ENCODE results near the gene SPATA31E1.
"Not testable (repeated sequence)": the region's sequence is repeated elsewhere in the genome, so short reads cannot be mapped to it uniquely, and the experiment has no call there.

Gene SPATA31E1

GRCh38 chr9:87882627-87883026 is at the start of gene SPATA31E1:
Gene SPATA31E1, plus strand, starts transcription at chr9:87882877. Its CDS starts 15 bp downstream, at chr9:87882892.
- no peaks in the 10 kb centered on the region; a peak in 1 of 22 replicates for H4K20me1 ChIP-seq
- peaks cover 0 to 10% (median 0%) of the 10 kb centered on the region in 11 experiments; a peak in 2 of 22 replicates for H3K9me3 ChIP-seq (replicated peaks in 1 of 11)
- peaks cover 16 to 50% (median 20%) of the 10 kb centered on the region in 10 experiments for H3K4me1 ChIP-seq
- H3K27ac ChIP-seq, result peak within 1 kb of the TSS in 3 of 11 experiments; percentile 11 to 52 (median 34); a peak in 5 of 22 replicates
- H3K36me3 ChIP-seq, result no peaks in the 10 kb centered on the region
- H3K4me3 ChIP-seq, result no peak within 1 kb of the TSS
- TF ChIP-seq Cebpa-rat (IDR thresholded peaks at IDR 0.05), result no peak
- H3K9ac ChIP-seq, result peak within 1 kb of the TSS in 1 of 11 experiments; percentile 4; a peak in 1 of 22 replicates
- no peaks in the 10 kb centered on the region for H3K27me3 ChIP-seq
- H3K4me2 ChIP-seq, result peak within 1 kb of the TSS; percentile 17 to 71 (median 64); a peak in 20 of 22 replicates

DNA sequence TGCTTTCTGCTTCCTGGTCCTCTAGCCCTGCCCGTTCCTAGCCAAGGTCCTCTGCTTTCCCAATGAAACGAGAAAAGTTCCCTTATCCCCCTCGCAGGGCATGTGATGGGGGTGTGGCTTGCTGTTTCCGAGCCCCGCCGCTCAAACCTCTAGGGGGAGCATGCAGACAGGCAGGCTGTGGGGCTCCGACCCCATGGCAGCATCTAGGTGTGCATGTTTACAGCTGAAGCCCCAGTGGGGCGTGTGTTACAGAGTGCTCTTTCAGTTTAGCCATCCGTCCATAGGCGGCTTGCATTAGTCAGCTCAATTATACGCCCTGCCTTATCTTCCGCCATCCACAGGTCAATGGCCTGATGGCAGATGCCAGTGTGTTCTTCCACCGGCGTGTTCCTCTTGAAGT is 48.3 kb upstream of the SPATA31E1 start:
- Histone ChIP-seq H3K4me2 (no peak overlapping the region), H3K9ac (no peak overlapping the region), H3K27me3 (peaks cover 0 to 41% (median 0%) of the 10 kb centered on the region in 11 experiments; a peak in 6 of 22 replicates), H3K4me1 (peaks cover 0 to 7% (median 0%) of the 10 kb centered on the region in 10 experiments; a peak in 3 of 20 replicates), H3K36me3 (no peaks in the 10 kb centered on the region), H3K4me3 (no peak overlapping the region), H4K20me1 (no peaks in the 10 kb centered on the region), H3K9me3 (replicated peaks in 1 of 11) (peaks cover 0 to 33% (median 8%) of the 10 kb centered on the region in 11 experiments; a peak in 14 of 22 replicates), H3K27ac (no peak overlapping the region)
- TF ChIP-seq Cebpa-rat (IDR thresholded peaks at IDR 0.05), result no peak

DNA sequence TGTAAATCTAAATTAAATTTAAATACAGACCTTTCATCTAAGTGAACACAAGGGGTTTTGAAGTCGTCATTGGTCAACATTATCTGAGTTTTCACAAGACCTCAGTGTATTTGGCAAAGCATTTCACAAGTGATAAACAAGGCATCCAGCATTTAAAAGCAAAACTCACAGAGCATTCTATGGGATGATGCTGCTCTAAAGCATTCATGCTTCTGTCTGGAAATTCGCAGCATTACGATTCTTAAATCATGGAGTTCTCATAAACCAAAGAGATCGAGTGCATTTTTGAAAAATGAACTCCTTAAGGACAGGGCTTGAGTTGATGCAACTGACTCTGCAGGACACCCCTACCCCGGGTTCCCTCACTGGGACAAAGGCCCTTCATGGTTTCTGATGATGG is 46.1 kb upstream of the SPATA31E1 start:
- Histone ChIP-seq H3K4me2 (no peak overlapping the region), H4K20me1 (no peaks in the 10 kb centered on the region), H3K4me1 (peaks cover 0 to 18% (median 5%) of the 10 kb centered on the region in 10 experiments; a peak in 10 of 20 replicates), H3K4me3 (no peak overlapping the region), H3K9ac (no peak overlapping the region), H3K36me3 (no peaks in the 10 kb centered on the region), H3K27me3 (peaks cover 0 to 41% (median 0%) of the 10 kb centered on the region in 11 experiments; a peak in 6 of 22 replicates), H3K27ac (no peak overlapping the region), H3K9me3 (replicated peaks in 1 of 11) (peaks cover 0 to 39% (median 14%) of the 10 kb centered on the region in 11 experiments; a peak in 18 of 22 replicates)
- no peak for TF ChIP-seq Cebpa-rat (IDR thresholded peaks at IDR 0.05)

- H3K4me3 ChIP-seq, result no peak overlapping the region
- H3K9me3 ChIP-seq (replicated peaks in 1 of 11), result peaks cover 0 to 41% (median 16%) of the 10 kb centered on the region in 11 experiments; a peak in 18 of 22 replicates
- no peak overlapping the region for H3K4me2 ChIP-seq
- no peak for TF ChIP-seq Cebpa-rat (IDR thresholded peaks at IDR 0.05)
- peaks cover 0 to 18% (median 5%) of the 10 kb centered on the region in 10 experiments; a peak in 10 of 20 replicates for H3K4me1 ChIP-seq
- H3K27me3 ChIP-seq, result peaks cover 0 to 41% (median 0%) of the 10 kb centered on the region in 11 experiments; a peak in 6 of 22 replicates
- H3K27ac ChIP-seq, result no peak overlapping the region
- no peaks in the 10 kb centered on the region for H4K20me1 ChIP-seq
- H3K36me3 ChIP-seq, result no peaks in the 10 kb centered on the region
- H3K9ac ChIP-seq, result no peak overlapping the region
Observed at GRCh38 chr9:87836951-87837705, 45.5 kb upstream of the SPATA31E1 start.

- TF ChIP-seq Cebpa-rat (IDR thresholded peaks at IDR 0.05), result no peak
- Histone ChIP-seq H3K36me3 (no peaks in the 10 kb centered on the region), H4K20me1 (no peaks in the 10 kb centered on the region), H3K4me2 (peak overlapping the region in 3 of 11 experiments; percentile 33 to 50 (median 46); a peak in 4 of 22 replicates), H3K9ac (no peak overlapping the region), H3K4me3 (0 out of 20 replicates have a peak overlapping the region, but pooled peaks of 1 of the 10 experiments have one; percentile 7), H3K9me3 (replicated peaks in 1 of 11) (peaks cover 0 to 62% (median 30%) of the 10 kb centered on the region in 11 experiments; a peak in 19 of 22 replicates), H3K27me3 (peaks cover 0 to 41% (median 0%) of the 10 kb centered on the region in 11 experiments; a peak in 6 of 22 replicates), H3K27ac (peak overlapping the region in 2 of 11 experiments; percentile 6 to 53; a peak in 3 of 22 replicates), H3K4me1 (peaks cover 0 to 18% (median 5%) of the 10 kb centered on the region in 10 experiments; a peak in 10 of 20 replicates)
Observed at GRCh38 chr9:87840134-87840533, 42.5 kb upstream of the SPATA31E1 start.

GRCh38 chr9:87842878-87843585 is 39.6 kb upstream of the SPATA31E1 start:
- peaks cover 0 to 53% (median 30%) of the 10 kb centered on the region in 11 experiments; a peak in 19 of 22 replicates for H3K9me3 ChIP-seq (replicated peaks in 1 of 11)
- TF ChIP-seq Cebpa-rat (IDR thresholded peaks at IDR 0.05), result no peak
- H3K27me3 ChIP-seq, result peaks cover 0 to 23% (median 0%) of the 10 kb centered on the region in 11 experiments; a peak in 4 of 22 replicates
- no peak overlapping the region for H3K4me3 ChIP-seq
- H4K20me1 ChIP-seq, result no peaks in the 10 kb centered on the region
- no peak overlapping the region for H3K27ac ChIP-seq
- H3K9ac ChIP-seq, result no peak overlapping the region
- H3K4me2 ChIP-seq, result no peak overlapping the region
- H3K4me1 ChIP-seq, result peaks cover 0 to 18% (median 5%) of the 10 kb centered on the region in 10 experiments; a peak in 10 of 20 replicates
- H3K36me3 ChIP-seq, result no peaks in the 10 kb centered on the region

GRCh38 chr9:87844506-87844905 is 38.2 kb upstream of the SPATA31E1 start:
- Histone ChIP-seq H3K4me1 (peaks cover 0 to 17% (median 5%) of the 10 kb centered on the region in 10 experiments; a peak in 10 of 20 replicates), H3K36me3 (no peaks in the 10 kb centered on the region), H3K27me3 (peaks cover 0 to 23% (median 0%) of the 10 kb centered on the region in 11 experiments; a peak in 4 of 22 replicates), H3K9ac (no peak overlapping the region), H4K20me1 (no peaks in the 10 kb centered on the region), H3K4me3 (no peak overlapping the region), H3K27ac (no peak overlapping the region), H3K4me2 (no peak overlapping the region), H3K9me3 (replicated peaks in 1 of 11) (peaks cover 0 to 39% (median 22%) of the 10 kb centered on the region in 11 experiments; a peak in 19 of 22 replicates)
- no peak for TF ChIP-seq Cebpa-rat (IDR thresholded peaks at IDR 0.05)

DNA sequence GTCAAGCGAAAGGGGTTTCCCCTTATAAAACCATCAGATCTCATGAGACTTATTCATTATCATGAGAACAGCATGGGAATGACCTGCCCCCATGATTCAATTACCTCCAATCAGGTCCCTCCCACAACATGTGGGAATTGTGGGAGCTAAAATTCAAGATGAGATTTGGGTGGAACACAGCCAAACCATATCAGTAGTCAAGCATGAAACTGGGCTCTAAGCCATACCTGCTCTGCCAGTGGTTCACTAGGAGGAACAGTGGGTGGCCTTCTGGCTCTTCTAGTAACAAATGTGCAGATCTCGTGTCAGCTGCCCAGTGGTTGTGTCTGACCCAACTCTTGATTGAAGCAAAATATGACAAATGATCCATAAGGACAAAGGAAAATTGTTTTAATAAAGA is 34.9 kb upstream of the SPATA31E1 start:
- peaks cover 0 to 14% (median 7%) of the 10 kb centered on the region in 11 experiments; a peak in 15 of 22 replicates for H3K9me3 ChIP-seq (replicated peaks in 1 of 11)
- H3K27ac ChIP-seq, H3K9ac ChIP-seq, H4K20me1 ChIP-seq, H3K4me2 ChIP-seq, H3K36me3 ChIP-seq, H3K4me3 ChIP-seq: not testable (repeated sequence)
- peaks cover 0 to 18% (median 5%) of the 10 kb centered on the region in 10 experiments; a peak in 12 of 20 replicates for H3K4me1 ChIP-seq
- peaks cover 0 to 23% (median 0%) of the 10 kb centered on the region in 11 experiments; a peak in 4 of 22 replicates for H3K27me3 ChIP-seq
